ENCODE measurements around the gene DYNLL1. TPM values are rescaled to one million over a fixed set of nuclear protein-coding genes. Genes with fewer than 3 reads are reported as not detected.
A peak's percentile ranks its signal among the peaks of the same experiment; 100 is the strongest.

Gene DYNLL1
- total RNA-seq, 3 donors from 2014 or later (not counting 1 experiment from before 2014, with no cell fraction given), result 69.7 to 110 (median 77.2) TPM

DNA sequence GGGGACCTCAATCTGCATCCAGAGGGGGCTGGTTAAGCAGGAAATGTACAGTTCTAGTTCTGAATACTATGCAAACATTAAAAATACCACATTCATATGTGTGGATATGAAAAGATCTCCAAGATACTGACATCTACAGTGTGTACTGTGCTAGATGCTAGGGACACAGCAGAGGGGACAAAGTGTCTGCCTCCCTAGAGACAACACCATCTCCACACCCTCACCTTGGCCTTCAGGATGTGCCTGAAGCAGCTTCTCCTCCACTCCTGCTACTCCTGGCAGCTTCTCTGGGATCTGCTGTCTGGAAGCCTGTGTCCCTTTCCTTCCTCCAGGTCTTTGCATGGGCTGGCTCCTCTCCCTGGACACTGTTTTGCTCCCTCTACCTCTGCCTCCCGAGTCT lies 15.7 kb upstream of the DYNLL1 start:
- no peak for DNase-seq
- Histone ChIP-seq H3K27me3 (ENCODE audit: control insufficient read depth, insufficient read depth, low read length) (no peaks in the 10 kb centered on the region), H3K9me3 (ENCODE audit: control insufficient read depth, insufficient read depth, low read length) (no peaks in the 10 kb centered on the region), H3K4me1 (ENCODE audit: control insufficient read depth, insufficient read depth, low read length) (peaks cover 64% of the 10 kb centered on the region), H3K27ac (ENCODE audit: low read length) (peak overlapping the region; percentile 93), H3K36me3 (ENCODE audit: control insufficient read depth, insufficient read depth, low read length) (peaks cover 3% of the 10 kb centered on the region), H3K4me3 (ENCODE audit: low read length) (no peak overlapping the region)
- Mint-ChIP-seq H3K27ac (peak overlapping the region; percentile 90 to 99), H3K4me1 (peaks cover 59 to 63% of the 10 kb centered on the region in 2 donors), H3K4me3 (peak overlapping the region; percentile 94), H3K9me3 (no peaks in the 10 kb centered on the region), H3K36me3 (no peaks in the 10 kb centered on the region), H3K27me3 (ENCODE audit: low read depth in 2 of 2) (no peaks in the 10 kb centered on the region)
- ATAC-seq, result peak in 2 of 3 donors; percentile 14 to 39
- whole genome bisulfite sequencing (ENCODE audit: insufficient coverage), result 87% methylated on average over 1 of the region's 1 CpG
- intact Hi-C loops (cut with micrococcal nuclease), result loop anchor here (5.0 kb wide), 1 partner anchor 43 kb away; the partner anchor contains the start of gene COX6A1
- TF ChIP-seq, protein P1, sequence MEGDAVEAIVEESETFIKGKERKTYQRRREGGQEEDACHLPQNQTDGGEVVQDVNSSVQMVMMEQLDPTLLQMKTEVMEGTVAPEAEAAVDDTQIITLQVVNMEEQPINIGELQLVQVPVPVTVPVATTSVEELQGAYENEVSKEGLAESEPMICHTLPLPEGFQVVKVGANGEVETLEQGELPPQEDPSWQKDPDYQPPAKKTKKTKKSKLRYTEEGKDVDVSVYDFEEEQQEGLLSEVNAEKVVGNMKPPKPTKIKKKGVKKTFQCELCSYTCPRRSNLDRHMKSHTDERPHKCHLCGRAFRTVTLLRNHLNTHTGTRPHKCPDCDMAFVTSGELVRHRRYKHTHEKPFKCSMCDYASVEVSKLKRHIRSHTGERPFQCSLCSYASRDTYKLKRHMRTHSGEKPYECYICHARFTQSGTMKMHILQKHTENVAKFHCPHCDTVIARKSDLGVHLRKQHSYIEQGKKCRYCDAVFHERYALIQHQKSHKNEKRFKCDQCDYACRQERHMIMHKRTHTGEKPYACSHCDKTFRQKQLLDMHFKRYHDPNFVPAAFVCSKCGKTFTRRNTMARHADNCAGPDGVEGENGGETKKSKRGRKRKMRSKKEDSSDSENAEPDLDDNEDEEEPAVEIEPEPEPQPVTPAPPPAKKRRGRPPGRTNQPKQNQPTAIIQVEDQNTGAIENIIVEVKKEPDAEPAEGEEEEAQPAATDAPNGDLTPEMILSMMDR (IDR thresholded peaks at IDR 0.05), result no peak

DNA sequence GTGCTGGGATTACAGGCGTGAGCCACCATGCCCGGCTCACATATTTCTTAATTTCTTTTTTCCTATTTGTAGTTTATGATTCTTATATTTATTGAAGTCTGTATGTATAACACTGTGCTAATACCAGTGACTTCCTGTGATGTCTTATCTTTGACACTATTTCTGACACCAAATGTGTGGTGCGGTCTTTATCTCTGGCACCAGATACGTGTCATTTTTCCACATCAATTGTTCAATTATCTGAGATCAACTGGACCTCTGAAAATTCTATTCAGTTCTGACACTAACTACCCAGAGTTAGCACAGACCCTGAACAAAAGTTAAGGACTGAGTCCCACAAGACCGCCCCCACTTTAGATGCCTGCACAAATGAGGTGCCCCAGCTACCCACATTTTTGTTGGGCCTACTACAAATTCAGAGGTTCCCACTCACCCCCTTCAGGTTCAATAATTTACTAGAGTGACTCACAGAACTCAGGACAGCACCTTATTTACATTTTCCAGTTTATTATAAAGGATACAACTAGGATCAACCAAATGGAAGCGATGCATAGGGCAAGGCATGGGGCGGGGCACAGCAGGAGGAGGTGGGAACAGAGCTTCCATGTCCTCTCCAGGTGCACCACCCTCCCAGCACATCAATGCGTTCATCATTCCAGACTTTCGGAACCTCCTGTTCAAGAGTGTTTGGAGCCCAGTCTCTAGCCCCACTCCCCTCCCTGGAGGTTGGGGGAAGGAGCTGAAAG lies 14.7 kb upstream of the DYNLL1 start:
- ATAC-seq (peak; percentile 76 to 91 (median 89)), DNase-seq (peak; percentile 27 to 67)
- Mint-ChIP-seq H3K4me3 (peak overlapping the region; percentile 94), H3K36me3 (no peaks in the 10 kb centered on the region), H3K27ac (peak overlapping the region; percentile 90 to 99), H3K27me3 (ENCODE audit: low read depth in 2 of 2) (no peaks in the 10 kb centered on the region), H3K9me3 (no peaks in the 10 kb centered on the region), H3K4me1 (peaks cover 52 to 54% of the 10 kb centered on the region in 2 donors)
- 66% methylated on average over 5 of the region's 9 CpGs for WGBS (ENCODE audit: insufficient coverage)
- TF ChIP-seq, protein P1 (IDR thresholded peaks at IDR 0.05), result no peak
- Histone ChIP-seq H3K9me3 (ENCODE audit: control insufficient read depth, insufficient read depth, low read length) (no peaks in the 10 kb centered on the region), H3K36me3 (ENCODE audit: control insufficient read depth, insufficient read depth, low read length) (peaks cover 3% of the 10 kb centered on the region), H3K4me1 (ENCODE audit: control insufficient read depth, insufficient read depth, low read length) (peaks cover 62% of the 10 kb centered on the region), H3K27me3 (ENCODE audit: control insufficient read depth, insufficient read depth, low read length) (no peaks in the 10 kb centered on the region), H3K27ac (ENCODE audit: low read length) (peak overlapping the region; percentile 93), H3K4me3 (ENCODE audit: low read length) (no peak overlapping the region)
- intact Hi-C loops (cut with micrococcal nuclease), result loop anchor here (1.0 to 5.0 kb wide), 2 partner anchors 12 to 44 kb away; partner anchors contain the start of genes COX6A1 and SRSF9

DNA sequence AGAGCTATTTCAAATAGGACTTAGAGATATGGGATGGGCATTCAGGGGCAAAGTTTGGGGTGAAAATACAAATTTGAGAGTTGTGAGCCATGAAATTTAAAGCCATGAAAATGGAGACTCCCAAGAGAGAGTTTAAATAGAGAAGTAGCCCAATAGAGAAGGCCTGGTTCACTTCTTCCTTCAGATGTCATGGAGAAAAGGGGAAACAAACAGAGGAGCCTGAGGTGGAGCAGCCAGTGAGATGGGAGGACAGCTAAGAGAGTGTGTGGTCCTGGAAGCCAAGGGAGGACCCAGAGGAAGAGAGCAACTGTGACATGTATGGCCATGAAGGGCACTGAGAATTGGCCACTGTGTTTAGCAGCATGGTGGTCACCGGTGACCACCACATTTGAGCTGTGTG lies 12.3 kb upstream of the DYNLL1 start:
- H3K9me3 ChIP-seq (ENCODE audit: control insufficient read depth, insufficient read depth, low read length), result no peaks in the 10 kb centered on the region
- peaks cover 4% of the 10 kb centered on the region for H3K36me3 ChIP-seq (ENCODE audit: control insufficient read depth, insufficient read depth, low read length)
- Mint-ChIP-seq H3K36me3 (no peaks in the 10 kb centered on the region), H3K27me3 (ENCODE audit: low read depth in 2 of 2) (no peaks in the 10 kb centered on the region), H3K4me1 (peaks cover 56% of the 10 kb centered on the region in 2 donors), H3K27ac (peak overlapping the region; percentile 90 to 99), H3K9me3 (no peaks in the 10 kb centered on the region), H3K4me3 (peak overlapping the region; percentile 22)
- no peak overlapping the region for H3K4me3 ChIP-seq (ENCODE audit: low read length)
- ATAC-seq (no peak), DNase-seq (no peak)
- H3K27me3 ChIP-seq (ENCODE audit: control insufficient read depth, insufficient read depth, low read length), result no peaks in the 10 kb centered on the region
- H3K4me1 ChIP-seq (ENCODE audit: control insufficient read depth, insufficient read depth, low read length), result peaks cover 43% of the 10 kb centered on the region
- WGBS (ENCODE audit: insufficient coverage), result 100% methylated on average over 1 of the region's 1 CpG
- intact Hi-C loops (cut with micrococcal nuclease), result loop anchor here (5.0 kb wide), 1 partner anchor 46 kb away; the partner anchor contains the start of gene COX6A1
- TF ChIP-seq, protein P1 (IDR thresholded peaks at IDR 0.05), result no peak
- no peak overlapping the region for H3K27ac ChIP-seq (ENCODE audit: low read length)

All from natural killer cell (primary cell).